CD4-positive, alpha-beta T cell treated with Interleukin-12 subunit alpha and Interleukin-12 subunit beta, for 1 hour (primary cell): ENCODE measurements around the gene USP15.

ENCODE experiments used
- DNase-seq: peaks from one replicate; pipeline ENCODE4 v3.0.0-alpha.2; 2020

Gene USP15

GRCh38 chr12:62285284-62285683, 25.1 kb downstream of the USP15 start:
- no peak for DNase-seq

GRCh38 chr12:62288328-62288727, 28.1 kb downstream of the USP15 start:
- DNase-seq: no peak

- DNase-seq: no peak
Measured at GRCh38 chr12:62290846-62291245, 30.6 kb downstream of the USP15 start.

GRCh38 chr12:62291864-62292760, 31.9 kb downstream of the USP15 start:
- no peak for DNase-seq

- DNase-seq: no peak
Measured at GRCh38 chr12:62292761-62293344, 32.6 kb downstream of the USP15 start.

- no peak for DNase-seq
Measured at GRCh38 chr12:62294378-62294777, 34.2 kb downstream of the USP15 start.

- DNase-seq: no peak
Measured at GRCh38 chr12:62296001-62296400, 35.8 kb downstream of the USP15 start.

- no peak for DNase-seq
Measured at GRCh38 chr12:62297321-62297720, 37.1 kb downstream of the USP15 start.

- no peak for DNase-seq
Measured at GRCh38 chr12:62299617-62300016, 39.4 kb downstream of the USP15 start.

- DNase-seq: no peak
Measured at GRCh38 chr12:62301080-62301798, 41.0 kb downstream of the USP15 start.

- no peak for DNase-seq
Measured at GRCh38 chr12:62301799-62302133, 41.6 kb downstream of the USP15 start.

- no peak for DNase-seq
Measured at GRCh38 chr12:62304560-62304959, 44.4 kb downstream of the USP15 start.

- no peak for DNase-seq
Measured at GRCh38 chr12:62305778-62306177, 45.6 kb downstream of the USP15 start.

- no peak for DNase-seq
Measured at GRCh38 chr12:62306569-62307530, 46.6 kb downstream of the USP15 start.

- DNase-seq: no peak
Measured at GRCh38 chr12:62308201-62308600, 48.0 kb downstream of the USP15 start.

GRCh38 chr12:62313727-62314380, 53.6 kb downstream of the USP15 start:
- no peak for DNase-seq

GRCh38 chr12:62317017-62317416, 56.8 kb downstream of the USP15 start:
- DNase-seq: no peak

GRCh38 chr12:62319058-62319457, 58.9 kb downstream of the USP15 start:
- DNase-seq: no peak

GRCh38 chr12:62320054-62320453, 59.9 kb downstream of the USP15 start:
- no peak for DNase-seq

GRCh38 chr12:62323386-62323785, 63.2 kb downstream of the USP15 start:
- no peak for DNase-seq

GRCh38 chr12:62328296-62328921, 68.2 kb downstream of the USP15 start:
- DNase-seq: no peak

GRCh38 chr12:62331306-62331705, 71.1 kb downstream of the USP15 start:
- DNase-seq: no peak
